HepG2 (cell line): ENCODE measurements around the gene CNBD2. TPM values are rescaled to one million over a fixed set of nuclear protein-coding genes. Genes with fewer than 3 reads are reported as not detected.

Experiments
- CCDC6 ChIP-seq: sonication (generic); formaldehyde crosslinking; IDR thresholded peaks from 2 replicates; pipeline ENCODE4 v1.8.1; 2022; ENCODE audit warnings: mild to moderate bottlenecking, missing genetic modification reagents, moderate library complexity
- FOXJ3 ChIP-seq: sonication (generic); formaldehyde crosslinking; IDR thresholded peaks from 2 replicates; pipeline ENCODE4 v1.4.0; 2020; ENCODE audit warnings: missing genetic modification reagents, mild to moderate bottlenecking, borderline replicate concordance
- GABPB1 ChIP-seq: IDR thresholded peaks from 2 replicates; pipeline ENCODE4 v1.6.1; 2016; ENCODE audit warnings: mild to moderate bottlenecking, missing genetic modification reagents, moderate library complexity, missing compliant biosample characterization
- HBP1 ChIP-seq: IDR thresholded peaks from 2 replicates; pipeline ENCODE4 v1.6.1; 2016; ENCODE audit warnings: low read depth, control low read depth
- MEIS2 ChIP-seq: sonication (generic); formaldehyde crosslinking; IDR thresholded peaks from 2 replicates; pipeline ENCODE4 v1.9.0; 2021; ENCODE audit warnings: mild to moderate bottlenecking, missing genetic modification reagents
- MLLT10 ChIP-seq: sonication (generic); formaldehyde crosslinking; IDR thresholded peaks from 2 replicates; pipeline ENCODE4 v1.4.0; 2020; ENCODE audit warnings: missing genetic modification reagents
- MXD1 ChIP-seq: sonication (generic); formaldehyde crosslinking; IDR thresholded peaks from 2 replicates; pipeline ENCODE4 v1.4.0; 2020; ENCODE audit warnings: mild to moderate bottlenecking, missing genetic modification reagents
- NFRKB ChIP-seq: fragments of 450-650 bp; IDR thresholded peaks from 2 replicates; pipeline ENCODE4 v1.6.1; 2017
- PLSCR1 ChIP-seq: sonication (generic); formaldehyde crosslinking; IDR thresholded peaks from 2 replicates; pipeline ENCODE4 v1.5.0; 2020; ENCODE audit warnings: missing genetic modification reagents, mild to moderate bottlenecking, borderline replicate concordance
- POLR2AphosphoS2 ChIP-seq: IDR thresholded peaks from 2 replicates; pipeline ENCODE4 v1.6.1; 2011; ENCODE audit warnings: low read depth, low read length, improper control_type of control experiment
- ZBTB42 ChIP-seq: sonication (generic); formaldehyde crosslinking; IDR thresholded peaks from 2 replicates; pipeline ENCODE4 v1.5.0; 2020; ENCODE audit warnings: mild to moderate bottlenecking, missing genetic modification reagents
- ZFYVE20 ChIP-seq: sonication (generic); formaldehyde crosslinking; IDR thresholded peaks from 2 replicates; pipeline ENCODE4 v1.8.0; 2023; ENCODE audit warnings: low read depth, mild to moderate bottlenecking, moderate library complexity, missing genetic modification reagents, borderline replicate concordance
- ZIK1 ChIP-seq: sonication (generic); formaldehyde crosslinking; IDR thresholded peaks from 2 replicates; pipeline ENCODE4 v1.5.0; 2020; ENCODE audit warnings: mild to moderate bottlenecking, low read depth, missing genetic modification reagents, borderline replicate concordance
- ZNF337 ChIP-seq: sonication (generic); formaldehyde crosslinking; IDR thresholded peaks from 2 replicates; pipeline ENCODE4 v1.5.1; 2020; ENCODE audit warnings: missing genetic modification reagents, low read depth, mild to moderate bottlenecking, borderline replicate concordance
- ZNF362 ChIP-seq: sonication (generic); formaldehyde crosslinking; IDR thresholded peaks from 2 replicates; pipeline ENCODE4 v1.4.0; 2020; ENCODE audit warnings: missing genetic modification reagents, mild to moderate bottlenecking, borderline replicate concordance
- ZNF496 ChIP-seq: sonication (generic); formaldehyde crosslinking; IDR thresholded peaks from 2 replicates; pipeline ENCODE4 v1.8.1; 2023; ENCODE audit warnings: mild to moderate bottlenecking, moderate library complexity, missing genetic modification reagents; ENCODE audit not compliant: insufficient replicate concordance
- ZNF580 ChIP-seq: IDR thresholded peaks from 2 replicates; pipeline ENCODE4 v1.6.1; 2016; ENCODE audit warnings: low read depth, borderline replicate concordance
- ZNF720 ChIP-seq: sonication (generic); formaldehyde crosslinking; IDR thresholded peaks from 2 replicates; pipeline ENCODE4 v1.4.0; 2020; ENCODE audit warnings: missing genetic modification reagents
- polyA plus RNA-seq, 8 experiments: library from polyadenylated mRNA; depleted of rRNA in 3 of 8; stranded (reverse) in 7 of 8; unstranded in 1 of 8; fragments of >200 nt; fragmentation: Illumina TruSeq in 4 of 8; extraction: Trizol in 4 of 8; gene quantifications; 2 replicates each; pipeline versions ENCODE4 v1.2.1 to v1.2.3, GENCODE V29; 2011 to 2016; ENCODE audit warnings: low read depth in 4 of 8, missing spikeins in 1 of 8, mixed read lengths in 1 of 8; ENCODE audit not compliant: insufficient read depth in 1 of 8
- total RNA-seq, 5 experiments: library from RNA; depleted of rRNA; stranded (reverse); fragments of >200 nt; fragmentation: Illumina TruSeq; extraction: Trizol; gene quantifications; 2 replicates each; pipeline ENCODE4 v1.2.3, GENCODE V29; 2016; ENCODE audit warnings: low read depth in 1 of 5
- TF ChIP-seq, protein P1 (sequence below): conservative IDR thresholded peaks from 2 replicates; pipeline ENCODE4 v1.6.1; 2018; ENCODE audit warnings: missing genetic modification reagents
- TF ChIP-seq, protein P2 (sequence below): sonication (generic); formaldehyde crosslinking; IDR thresholded peaks from 2 replicates; pipeline ENCODE4 v1.5.0; 2020; ENCODE audit warnings: mild to moderate bottlenecking, missing genetic modification reagents
- TF ChIP-seq, protein P3 (sequence below): sonication (generic); formaldehyde crosslinking; IDR thresholded peaks from 2 replicates; pipeline ENCODE4 v1.4.0; 2020; ENCODE audit warnings: mild to moderate bottlenecking, missing genetic modification reagents

CNBD2 gene
- total and polyA plus RNA-seq, 2 of the 13 experiments (the other 11 are each of a cell fraction or from before 2014, with no cell fraction given) = 12.4 to 22.8 TPM

- no peak for TF ChIP-seq POLR2AphosphoS2
- no peak for TF ChIP-seq ZBTB42 (CRISPR knock-in tag)
- peak; percentile 34 for TF ChIP-seq HBP1 (CRISPR knock-in tag)
- TF ChIP-seq, protein P1, sequence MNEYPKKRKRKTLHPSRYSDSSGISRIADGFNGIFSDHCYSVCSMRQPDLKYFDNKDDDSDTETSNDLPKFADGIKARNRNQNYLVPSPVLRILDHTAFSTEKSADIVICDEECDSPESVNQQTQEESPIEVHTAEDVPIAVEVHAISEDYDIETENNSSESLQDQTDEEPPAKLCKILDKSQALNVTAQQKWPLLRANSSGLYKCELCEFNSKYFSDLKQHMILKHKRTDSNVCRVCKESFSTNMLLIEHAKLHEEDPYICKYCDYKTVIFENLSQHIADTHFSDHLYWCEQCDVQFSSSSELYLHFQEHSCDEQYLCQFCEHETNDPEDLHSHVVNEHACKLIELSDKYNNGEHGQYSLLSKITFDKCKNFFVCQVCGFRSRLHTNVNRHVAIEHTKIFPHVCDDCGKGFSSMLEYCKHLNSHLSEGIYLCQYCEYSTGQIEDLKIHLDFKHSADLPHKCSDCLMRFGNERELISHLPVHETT (CRISPR knock-in tag) = 0 out of 2 replicates have a peak, but pooled peaks have one; percentile 48
- TF ChIP-seq ZIK1 = peak; percentile 95
- peak; percentile 84; the same call in 1 of the 2 replicates for TF ChIP-seq ZNF337 (CRISPR knock-in tag)
- 0 out of 2 replicates have a peak, but pooled peaks have one; percentile 53 for TF ChIP-seq ZFYVE20 (CRISPR knock-in tag)
- TF ChIP-seq GABPB1 (CRISPR knock-in tag) = peak; percentile 90
- TF ChIP-seq MEIS2 = no peak
- TF ChIP-seq MLLT10 (CRISPR knock-in tag) = no peak
- no peak for TF ChIP-seq ZNF496 (CRISPR knock-in tag)
- TF ChIP-seq FOXJ3 (CRISPR knock-in tag) = no peak
- TF ChIP-seq CCDC6 (CRISPR knock-in tag) = peak; percentile 91; the same call in 1 of the 2 replicates
- peak; percentile 80; the same call in 1 of the 2 replicates for TF ChIP-seq ZNF580 (CRISPR knock-in tag)
- TF ChIP-seq NFRKB = no peak
- TF ChIP-seq ZNF362 (CRISPR knock-in tag) = no peak; the same call in 1 of the 2 replicates
- TF ChIP-seq PLSCR1 (CRISPR knock-in tag) = no peak
- TF ChIP-seq, protein P2, sequence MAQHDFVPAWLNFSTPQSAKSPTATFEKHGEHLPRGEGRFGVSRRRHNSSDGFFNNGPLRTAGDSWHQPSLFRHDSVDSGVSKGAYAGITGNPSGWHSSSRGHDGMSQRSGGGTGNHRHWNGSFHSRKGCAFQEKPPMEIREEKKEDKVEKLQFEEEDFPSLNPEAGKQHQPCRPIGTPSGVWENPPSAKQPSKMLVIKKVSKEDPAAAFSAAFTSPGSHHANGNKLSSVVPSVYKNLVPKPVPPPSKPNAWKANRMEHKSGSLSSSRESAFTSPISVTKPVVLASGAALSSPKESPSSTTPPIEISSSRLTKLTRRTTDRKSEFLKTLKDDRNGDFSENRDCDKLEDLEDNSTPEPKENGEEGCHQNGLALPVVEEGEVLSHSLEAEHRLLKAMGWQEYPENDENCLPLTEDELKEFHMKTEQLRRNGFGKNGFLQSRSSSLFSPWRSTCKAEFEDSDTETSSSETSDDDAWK (CRISPR knock-in tag) = no peak
- no peak for TF ChIP-seq ZNF720 (CRISPR knock-in tag)
- peak; percentile 79; the same call in 1 of the 2 replicates for TF ChIP-seq MXD1
- TF ChIP-seq, protein P3, sequence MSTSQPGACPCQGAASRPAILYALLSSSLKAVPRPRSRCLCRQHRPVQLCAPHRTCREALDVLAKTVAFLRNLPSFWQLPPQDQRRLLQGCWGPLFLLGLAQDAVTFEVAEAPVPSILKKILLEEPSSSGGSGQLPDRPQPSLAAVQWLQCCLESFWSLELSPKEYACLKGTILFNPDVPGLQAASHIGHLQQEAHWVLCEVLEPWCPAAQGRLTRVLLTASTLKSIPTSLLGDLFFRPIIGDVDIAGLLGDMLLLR (CRISPR knock-in tag) = no peak; the same call in 1 of the 2 replicates
Measured at GRCh38 chr20:36064658-36065426, 96.5 kb downstream of the CNBD2 start (continued).
